GM21723 (cell line): ENCODE measurements around the gene C2orf49.
A peak's percentile ranks its signal among the peaks of the same experiment; 100 is the strongest.
"Not testable (repeated sequence)": the region's sequence is repeated elsewhere in the genome, so short reads cannot be mapped to it uniquely, and the experiment has no call there.

Experiments
- ATAC-seq: cut with Tn5 transposase; IDR thresholded peaks from one replicate; pipeline ENCODE4 v1.9.1; 2021; ENCODE audit warnings: mild to moderate bottlenecking, moderate library complexity; ENCODE audit not compliant: unreplicated experiment

The C2orf49 gene

GRCh38 chr2:105320651-105321215 is 16.6 kb upstream of the C2orf49 start:
- no peak for ATAC-seq

- ATAC-seq = no peak
These were observed 15.3 kb upstream of the C2orf49 start for GRCh38 chr2:105321875-105322646.

- no peak for ATAC-seq
These were observed 14.2 kb upstream of the C2orf49 start for GRCh38 chr2:105323111-105323510.

- ATAC-seq = no peak
These were observed 13.2 kb upstream of the C2orf49 start for GRCh38 chr2:105324101-105324500.

GRCh38 chr2:105324732-105325131 is 12.6 kb upstream of the C2orf49 start:
- ATAC-seq = no peak

- no peak for ATAC-seq
These were observed 11.9 kb upstream of the C2orf49 start for GRCh38 chr2:105325389-105325963.

GRCh38 chr2:105327271-105327670 is 10.1 kb upstream of the C2orf49 start:
- not testable (repeated sequence) for ATAC-seq

- no peak for ATAC-seq
These were observed 9.7 kb upstream of the C2orf49 start for GRCh38 chr2:105327690-105328089.

GRCh38 chr2:105328281-105329196 is 8.8 kb upstream of the C2orf49 start:
- no peak for ATAC-seq

- ATAC-seq = no peak
These were observed 8.2 kb upstream of the C2orf49 start for GRCh38 chr2:105329197-105329554.

- peak; percentile 74 for ATAC-seq
These were observed 7.5 kb upstream of the C2orf49 start, which contains the start of gene TGFBRAP1 for GRCh38 chr2:105329561-105330495. TGFBRAP1 (minus strand) TSS chr2:105329735; CDS start chr2:105308301, 21,434 bp downstream.

- ATAC-seq = no peak
These were observed 6.5 kb upstream of the C2orf49 start for GRCh38 chr2:105330681-105331375.

- no peak for ATAC-seq
These were observed 3.1 kb upstream of the C2orf49 start for GRCh38 chr2:105334211-105334610.

- ATAC-seq = no peak
These were observed 1.9 kb upstream of the C2orf49 start for GRCh38 chr2:105335469-105335868.

GRCh38 chr2:105336786-105337121 is 586 bp upstream of the C2orf49 start:
- no peak for ATAC-seq

GRCh38 chr2:105338020-105338385 is 663 bp downstream of the C2orf49 start:
- ATAC-seq = peak; percentile 12

GRCh38 chr2:105339414-105339813 is 2.1 kb downstream of the C2orf49 start:
- no peak for ATAC-seq

GRCh38 chr2:105344704-105345345 is 7.5 kb downstream of the C2orf49 start:
- ATAC-seq = no peak

GRCh38 chr2:105357122-105357521 is 19.8 kb downstream of the C2orf49 start:
- no peak for ATAC-seq
